GM19023 (cell line): ENCODE data around the gene MTCL1.

Source experiments
- ATAC-seq: cut with Tn5 transposase; IDR thresholded peaks from one replicate; pipeline ENCODE4 v1.9.1; 2021; ENCODE audit warnings: mild to moderate bottlenecking, moderate library complexity; ENCODE audit not compliant: unreplicated experiment

Gene MTCL1

DNA sequence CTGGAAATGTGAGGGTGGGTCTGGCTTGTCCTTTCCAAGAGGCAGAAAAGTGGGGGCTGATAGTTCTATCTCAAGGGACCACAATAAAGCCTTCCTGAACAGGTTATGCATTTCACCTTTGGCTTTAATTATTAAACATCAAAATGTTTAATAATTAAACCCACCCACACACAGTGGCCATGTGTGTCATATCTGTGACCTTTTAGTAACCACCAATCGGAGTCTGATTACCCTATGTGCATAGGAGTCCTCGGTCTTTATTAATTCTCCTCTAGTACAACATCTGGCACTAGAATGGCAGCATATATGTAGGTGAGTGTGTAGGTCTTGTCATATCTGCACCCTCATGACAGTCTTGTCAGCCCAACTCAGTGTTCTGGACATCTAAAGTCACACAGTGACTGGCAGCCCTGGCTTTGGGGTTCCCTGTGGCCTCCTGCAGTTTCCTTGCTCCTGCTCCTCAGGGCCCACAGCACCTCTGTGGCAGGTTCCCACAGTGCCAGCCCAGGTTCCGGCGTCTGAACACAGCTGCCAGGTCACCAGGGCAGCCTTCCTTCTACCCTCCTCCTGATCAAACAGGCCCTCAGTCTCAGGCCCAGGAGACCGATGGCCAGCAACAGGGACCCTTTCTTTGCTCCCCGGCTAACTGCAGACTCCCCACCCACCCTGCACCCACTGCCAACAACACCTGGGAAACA, 100.9 kb downstream of the MTCL1 start:
- no peak for ATAC-seq

DNA sequence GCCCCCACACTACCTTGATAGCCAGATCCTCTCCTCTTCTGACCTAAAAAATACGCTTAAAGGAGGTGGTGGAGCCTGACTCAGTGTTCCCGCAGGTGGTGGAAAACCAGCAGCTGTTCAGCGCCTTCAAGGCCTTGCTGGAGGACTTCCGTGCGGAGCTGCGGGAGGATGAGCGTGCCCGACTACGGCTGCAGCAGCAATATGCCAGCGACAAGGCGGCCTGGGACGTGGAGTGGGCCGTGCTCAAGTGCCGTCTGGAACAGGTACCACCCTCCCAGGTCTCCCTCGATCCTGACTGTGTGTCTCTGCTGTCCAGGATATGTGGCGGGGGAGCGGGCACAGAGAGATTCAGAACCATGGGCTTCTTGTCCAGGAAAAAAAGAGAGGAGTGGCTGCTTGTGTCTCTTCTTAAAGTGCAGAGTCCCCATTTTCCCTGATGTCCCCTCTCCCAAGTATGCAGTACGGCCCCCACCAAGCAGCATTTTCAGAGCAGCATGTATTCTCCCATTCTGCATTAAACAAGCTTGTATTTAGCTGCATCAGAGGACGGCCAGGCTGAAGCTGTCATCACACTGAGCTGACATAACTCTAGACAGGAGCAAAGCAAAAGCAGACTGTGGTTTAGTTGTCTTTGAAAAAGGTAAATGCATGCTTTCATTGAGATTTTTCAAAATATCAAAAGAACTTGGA, 101.6 kb downstream of the MTCL1 start:
- ATAC-seq, result no peak

DNA sequence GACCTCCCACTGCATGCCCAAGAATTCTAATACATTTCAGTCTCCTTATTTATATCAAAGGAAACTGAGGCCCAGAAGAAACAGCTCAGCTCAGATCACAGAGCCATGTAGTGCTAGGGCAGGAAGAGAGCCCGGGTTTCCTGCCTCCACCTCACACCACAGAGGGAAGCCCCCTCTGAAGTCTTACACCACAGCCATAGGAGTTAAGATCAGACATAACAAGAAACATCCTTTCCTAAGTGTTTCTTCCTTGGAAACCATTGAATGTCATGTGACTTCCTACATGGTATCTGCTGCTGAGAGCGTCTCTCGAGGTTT, 102.1 kb downstream of the MTCL1 start:
- ATAC-seq, result no peak

DNA sequence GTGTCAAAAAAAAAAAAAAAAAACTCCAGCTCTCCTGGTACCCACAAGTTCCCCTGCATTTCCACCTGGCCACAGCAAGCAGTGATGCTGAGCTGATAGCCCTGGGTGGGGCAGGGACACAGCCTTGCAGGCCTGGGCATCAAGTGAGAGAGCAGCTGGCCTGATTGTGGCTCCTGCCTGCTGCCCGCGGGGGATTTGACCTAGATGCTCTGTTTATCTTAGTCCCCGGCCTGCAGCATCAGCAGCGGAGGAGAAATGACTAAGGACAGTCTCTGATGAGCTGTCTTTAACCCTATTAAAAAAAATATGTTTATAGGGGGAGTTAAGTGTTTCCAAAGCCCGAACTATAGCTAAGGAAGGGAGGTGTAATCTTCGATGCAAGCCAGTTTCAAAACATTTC, 102.6 kb downstream of the MTCL1 start:
- no peak for ATAC-seq

DNA sequence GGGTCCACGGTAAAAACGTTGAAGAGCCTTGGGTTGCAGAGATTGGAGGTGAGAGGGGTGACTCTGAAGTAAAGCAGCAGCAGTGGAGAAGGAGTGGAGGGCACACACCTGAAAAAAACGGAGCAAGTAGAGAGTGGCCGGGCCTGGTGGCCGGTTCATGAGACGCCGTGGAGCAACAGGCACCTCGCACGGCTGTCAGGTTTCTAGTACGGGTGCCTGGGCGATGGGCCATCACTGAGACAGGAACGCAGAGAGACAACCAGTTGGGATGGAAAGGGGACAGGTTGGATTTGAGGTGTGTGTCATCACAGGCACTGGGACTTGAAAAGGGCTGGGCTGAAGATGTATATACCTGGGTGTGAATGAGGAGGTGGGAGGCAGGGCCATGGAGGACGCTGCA, 104.2 kb downstream of the MTCL1 start:
- ATAC-seq, result no peak

DNA sequence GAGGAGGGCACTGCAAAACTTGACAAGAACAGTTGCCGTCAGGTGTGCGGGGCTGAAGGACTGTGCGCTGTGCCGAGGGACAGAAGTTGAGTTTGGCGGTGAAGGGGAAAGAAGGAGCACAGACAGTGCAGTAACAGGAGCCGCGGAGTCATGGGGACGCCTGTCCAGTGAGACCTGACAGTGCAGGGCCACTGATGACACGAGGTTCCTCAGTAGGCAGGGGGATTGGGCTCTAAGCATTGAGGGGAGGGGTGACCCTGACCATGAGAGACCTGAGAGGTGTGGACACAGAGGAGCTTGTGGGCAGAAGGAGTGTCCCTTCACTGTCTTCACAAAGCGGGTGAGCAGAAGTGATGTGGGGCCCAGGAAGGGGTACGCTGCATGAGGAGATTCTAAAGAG, 104.8 kb downstream of the MTCL1 start:
- ATAC-seq, result no peak

DNA sequence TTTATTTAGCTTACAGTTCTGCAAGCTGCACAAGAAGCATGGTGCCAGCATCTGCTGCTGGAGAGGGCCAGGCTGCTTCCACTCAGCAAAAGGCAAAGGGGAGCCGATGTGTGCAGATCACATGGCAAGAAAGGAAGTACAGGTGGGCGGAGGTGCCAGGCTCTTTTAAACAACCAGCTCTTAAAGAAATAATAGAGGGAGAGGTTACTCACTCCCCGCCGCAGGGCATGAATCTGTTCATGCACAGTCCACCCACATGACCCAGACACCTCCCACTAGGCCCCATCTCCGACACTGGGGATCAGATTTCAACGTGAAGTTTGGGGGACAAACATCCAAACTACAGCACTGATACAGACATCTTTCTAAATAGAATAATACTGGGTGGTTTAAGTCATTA, 105.8 kb downstream of the MTCL1 start:
- no peak for ATAC-seq

DNA sequence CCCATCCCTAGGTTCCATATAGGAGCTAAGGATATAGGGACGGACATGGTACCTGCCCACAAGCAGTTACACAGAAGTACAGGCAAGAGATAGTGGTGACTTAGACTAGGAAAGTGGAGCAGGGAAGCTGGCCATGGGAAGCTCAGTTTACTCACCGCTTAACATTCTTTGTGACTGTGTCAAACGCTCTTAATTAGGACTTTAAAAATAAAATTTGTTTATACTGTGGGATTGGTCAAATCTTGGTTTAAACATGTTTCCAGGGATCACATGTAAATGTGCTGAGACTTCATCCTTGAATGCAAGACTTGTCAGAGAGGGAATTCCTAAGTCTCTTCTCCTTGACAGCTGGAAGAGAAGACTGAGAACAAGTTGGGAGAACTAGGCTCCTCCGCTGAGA, 107.3 kb downstream of the MTCL1 start:
- no peak for ATAC-seq

DNA sequence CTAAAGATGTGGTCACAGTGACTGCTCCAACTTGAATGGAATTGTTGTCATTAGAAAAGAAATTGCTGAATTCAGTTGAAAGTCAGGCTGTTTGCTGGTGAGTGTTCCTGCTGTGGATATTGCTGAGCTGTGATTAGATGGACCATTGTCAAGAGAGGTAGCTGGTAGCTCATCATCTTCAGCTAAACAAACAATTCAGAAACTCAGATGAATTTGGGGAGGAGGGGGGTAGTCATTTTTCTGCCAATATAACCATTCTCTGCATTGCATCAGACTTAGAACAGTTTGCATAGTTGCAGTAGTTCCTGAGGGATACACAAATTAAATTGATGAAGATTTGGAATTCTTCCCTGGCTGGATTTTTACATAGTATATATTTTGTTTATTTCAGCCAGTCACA, 108.3 kb downstream of the MTCL1 start:
- no peak for ATAC-seq

DNA sequence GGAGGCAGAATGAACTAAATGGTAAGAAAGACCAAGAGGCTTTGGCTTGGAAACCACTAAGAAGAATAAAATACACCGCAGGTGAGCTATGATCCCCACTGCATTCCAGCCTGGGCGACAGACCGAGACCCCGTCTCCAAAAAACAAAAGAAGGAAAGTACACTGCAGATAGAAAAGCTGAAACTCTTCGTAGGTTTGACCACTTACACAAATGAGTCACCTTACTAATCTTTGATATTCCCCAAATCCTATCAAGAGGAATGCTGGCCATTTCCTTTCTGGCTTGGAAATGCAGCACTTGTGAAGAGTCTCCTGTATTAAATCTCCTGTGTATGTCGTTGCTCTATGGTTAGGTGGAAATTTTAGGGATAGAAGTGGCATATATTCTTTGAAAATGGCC, 108.8 kb downstream of the MTCL1 start:
- ATAC-seq, result no peak

DNA sequence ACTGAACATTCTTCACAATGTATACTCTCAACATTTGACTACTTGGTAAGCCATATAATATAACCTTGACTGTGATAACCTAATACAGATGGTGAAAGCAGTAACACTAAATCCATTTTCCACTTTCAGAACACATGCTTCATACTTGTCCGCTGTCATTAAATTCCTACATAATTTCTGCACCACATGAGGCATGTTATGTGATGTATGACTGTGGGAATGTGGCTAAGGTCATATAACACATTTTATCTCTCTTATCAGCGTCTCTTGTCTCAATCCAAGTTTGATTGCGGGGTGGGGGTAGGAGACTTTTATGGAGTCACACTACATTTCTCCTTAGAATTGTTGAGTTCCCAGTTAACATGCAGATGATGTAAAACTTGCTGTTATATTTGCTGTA, 110.9 kb downstream of the MTCL1 start:
- ATAC-seq, result no peak

DNA sequence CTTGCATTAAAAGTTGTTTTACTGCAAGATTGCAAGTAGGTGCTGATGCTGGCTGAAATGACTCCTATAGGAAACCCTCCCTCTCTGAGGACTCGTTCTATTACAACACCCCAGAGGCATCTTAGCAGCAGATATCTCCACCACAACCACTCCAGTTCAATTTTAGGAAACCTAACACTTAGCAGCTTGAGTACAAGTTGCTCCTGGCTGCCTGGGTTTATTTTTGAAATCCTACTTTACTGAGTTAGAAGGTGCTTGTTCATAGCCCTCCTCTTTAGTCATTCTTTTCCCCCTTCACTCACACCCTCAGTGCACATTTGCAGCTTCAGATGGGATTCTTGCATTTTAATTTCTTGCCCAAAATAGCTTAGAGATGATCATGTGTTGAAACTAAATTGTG, 111.5 kb downstream of the MTCL1 start:
- no peak for ATAC-seq

DNA sequence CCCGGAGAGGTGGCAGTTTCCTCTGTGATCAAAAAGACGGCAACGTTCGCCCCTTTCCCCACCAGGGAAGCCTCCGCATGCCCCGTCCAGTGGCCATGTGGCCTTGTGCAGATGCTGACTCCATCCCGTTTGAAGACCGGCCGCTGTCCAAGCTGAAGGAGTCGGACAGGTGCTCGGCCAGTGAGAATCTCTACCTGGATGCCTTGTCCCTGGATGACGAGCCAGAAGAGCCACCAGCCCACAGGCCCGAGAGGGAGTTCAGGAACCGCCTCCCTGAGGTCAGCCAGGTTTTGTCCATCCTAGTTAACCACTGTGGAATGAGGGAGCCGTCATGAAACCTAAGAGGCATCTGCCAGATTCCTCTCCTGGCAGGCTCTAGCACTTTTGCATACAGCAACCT, 113.6 kb downstream of the MTCL1 start:
- ATAC-seq, result no peak

DNA sequence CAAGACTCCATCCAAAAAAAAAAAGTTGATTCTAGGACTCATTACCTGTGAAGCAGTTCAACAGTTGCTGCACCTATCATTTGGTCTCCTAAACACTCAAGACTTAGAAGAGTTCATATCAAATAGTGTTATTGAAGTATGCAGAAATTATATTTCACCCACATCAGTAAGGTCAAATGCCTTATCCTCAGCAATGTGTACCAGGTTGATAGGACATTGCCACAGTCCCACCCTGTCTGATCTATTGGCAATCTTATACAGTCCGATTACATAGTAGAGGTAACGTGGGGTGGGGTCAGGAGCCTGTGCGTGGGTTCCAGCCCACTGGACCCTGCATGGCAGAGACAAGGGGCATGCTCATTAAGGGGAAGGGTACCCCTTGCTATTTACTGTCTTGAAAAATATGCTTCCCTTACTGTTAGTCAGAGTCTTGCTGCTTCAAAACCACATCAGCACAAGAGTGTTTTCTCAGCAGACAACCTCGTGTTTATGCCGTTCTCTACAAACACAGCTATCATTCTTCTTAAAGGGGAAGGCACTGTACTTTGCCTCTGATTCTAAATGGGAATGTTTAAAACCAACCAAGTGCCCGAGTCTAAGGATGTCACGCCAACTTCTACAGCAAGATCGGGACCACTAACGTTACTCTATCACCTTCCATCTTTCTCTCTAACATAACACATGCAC, 115.2 kb downstream of the MTCL1 start:
- no peak for ATAC-seq

DNA sequence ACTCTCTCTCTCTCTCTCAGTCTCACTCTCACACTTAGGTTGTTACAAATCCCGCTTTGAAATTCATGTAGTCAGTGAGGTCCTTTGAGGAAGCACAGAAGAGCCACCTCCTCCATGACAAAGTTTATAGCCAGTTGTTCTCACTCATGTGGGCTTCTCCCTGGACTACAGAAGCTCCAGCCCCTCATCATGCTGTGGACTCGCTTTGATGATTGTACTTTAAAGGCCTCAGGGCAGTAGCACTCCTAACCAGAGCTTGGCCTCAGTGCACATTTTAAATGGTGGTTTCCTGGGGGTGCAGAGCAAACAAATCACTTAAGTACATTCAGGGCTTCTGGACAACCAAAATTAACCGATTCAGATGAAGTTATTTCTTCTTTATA, 115.7 kb downstream of the MTCL1 start:
- ATAC-seq, result no peak

DNA sequence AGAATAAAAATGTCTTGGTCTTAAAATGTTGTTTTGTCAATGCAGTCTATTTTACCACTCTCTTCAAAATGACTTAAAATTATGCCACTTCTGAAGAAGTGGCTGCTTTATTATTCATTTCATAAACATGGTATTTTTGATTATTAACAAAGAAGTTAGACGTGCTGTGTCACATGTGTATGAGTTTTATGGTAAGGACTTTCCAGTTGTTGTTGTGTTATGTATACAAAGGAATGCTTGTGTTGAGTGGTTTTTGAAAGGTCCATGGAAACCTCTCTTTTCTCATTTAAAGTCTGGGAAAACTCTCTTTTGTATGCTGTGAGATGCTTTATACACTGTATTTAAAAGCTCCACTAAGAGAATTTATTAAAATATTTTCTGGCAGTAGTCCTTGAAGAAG, 116.2 kb downstream of the MTCL1 start:
- ATAC-seq, result no peak

DNA sequence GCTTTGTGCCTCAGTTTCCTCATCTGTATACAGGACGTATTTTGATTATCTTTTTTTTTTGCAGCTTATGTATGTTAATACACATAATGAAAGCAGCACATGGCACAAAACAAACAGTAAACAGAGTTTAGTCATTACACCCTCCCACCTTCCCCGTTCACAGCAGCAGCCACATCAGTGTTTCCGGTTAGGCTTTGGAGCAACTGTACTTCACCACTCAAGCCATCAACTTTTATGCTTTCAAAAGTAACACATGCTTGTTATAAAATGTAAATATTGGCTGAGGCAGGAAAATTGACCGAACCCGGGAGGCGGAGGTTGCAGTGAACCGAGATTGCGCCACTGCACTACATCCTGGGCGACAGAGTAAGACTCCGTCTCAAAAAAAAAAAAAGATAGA, 117.3 kb downstream of the MTCL1 start:
- no peak for ATAC-seq

DNA sequence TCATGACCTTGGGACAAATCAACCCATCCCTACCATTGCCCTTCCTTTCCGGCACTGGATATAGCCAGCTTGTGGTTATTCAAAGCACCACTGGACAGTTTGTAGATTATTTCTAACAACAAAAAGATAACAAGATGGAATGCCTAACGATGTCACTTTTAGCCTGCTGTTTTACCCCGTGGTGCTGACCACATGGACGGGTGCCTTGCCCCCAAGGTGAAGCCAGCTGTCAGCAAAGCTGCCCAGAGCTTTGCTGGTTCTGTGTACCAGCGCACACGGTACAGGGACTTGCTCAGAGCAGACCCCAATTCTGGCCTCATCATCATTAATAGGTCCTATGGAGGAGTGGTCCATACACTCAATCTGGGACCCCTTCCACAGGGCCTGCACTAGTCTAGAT, 118.2 kb downstream of the MTCL1 start:
- no peak for ATAC-seq

DNA sequence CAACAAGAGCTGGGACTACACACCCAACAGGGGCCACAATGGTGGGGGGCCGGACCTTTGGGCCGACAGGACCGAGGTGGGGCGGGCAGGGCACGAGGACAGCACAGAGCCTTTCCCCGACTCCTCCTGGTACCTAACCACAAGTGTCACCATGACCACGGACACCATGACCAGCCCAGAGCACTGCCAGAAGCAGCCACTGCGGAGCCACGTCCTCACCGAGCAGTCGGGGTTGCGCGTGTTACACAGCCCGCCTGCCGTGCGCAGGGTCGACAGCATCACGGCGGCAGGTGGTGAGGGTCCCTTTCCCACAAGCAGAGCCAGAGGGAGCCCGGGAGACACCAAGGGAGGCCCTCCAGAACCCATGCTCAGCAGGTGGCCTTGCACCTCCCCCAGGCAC, 119.5 kb downstream of the MTCL1 start:
- no peak for ATAC-seq

DNA sequence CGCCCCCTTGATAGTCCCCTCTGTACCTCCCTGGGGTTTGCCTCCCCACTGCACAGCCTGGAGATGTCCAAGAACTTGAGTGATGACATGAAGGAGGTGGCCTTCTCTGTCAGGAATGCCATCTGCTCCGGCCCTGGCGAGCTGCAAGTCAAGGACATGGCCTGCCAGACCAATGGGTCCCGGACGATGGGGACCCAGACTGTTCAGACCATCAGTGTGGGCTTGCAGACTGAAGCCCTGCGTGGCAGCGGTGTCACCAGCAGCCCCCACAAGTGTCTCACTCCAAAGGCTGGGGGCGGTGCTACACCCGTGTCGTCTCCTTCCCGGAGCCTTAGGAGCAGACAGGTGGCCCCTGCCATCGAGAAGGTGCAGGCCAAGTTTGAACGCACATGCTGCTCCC, 119.9 kb downstream of the MTCL1 start:
- ATAC-seq, result no peak

DNA sequence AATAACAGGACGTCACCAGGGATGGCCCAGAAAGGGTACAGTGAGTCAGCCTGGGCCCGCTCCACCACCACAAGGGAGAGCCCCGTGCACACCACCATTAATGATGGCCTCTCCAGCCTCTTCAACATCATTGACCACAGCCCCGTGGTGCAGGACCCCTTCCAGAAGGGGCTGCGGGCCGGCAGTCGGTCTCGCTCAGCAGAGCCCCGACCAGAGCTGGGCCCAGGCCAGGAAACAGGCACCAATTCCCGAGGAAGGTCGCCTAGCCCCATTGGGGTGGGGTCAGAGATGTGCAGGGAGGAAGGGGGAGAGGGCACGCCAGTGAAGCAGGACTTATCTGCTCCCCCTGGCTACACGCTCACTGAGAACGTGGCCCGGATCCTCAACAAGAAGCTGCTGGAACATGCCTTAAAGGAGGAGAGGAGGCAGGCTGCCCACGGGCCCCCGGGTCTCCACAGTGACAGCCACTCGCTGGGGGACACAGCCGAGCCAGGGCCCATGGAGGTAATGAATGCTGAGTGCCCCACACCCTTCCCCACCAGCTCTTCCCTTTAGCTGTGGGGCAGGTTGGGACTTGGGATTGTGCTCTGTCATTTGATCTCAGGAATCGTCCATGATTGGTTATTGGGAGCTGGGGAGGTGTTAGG, 120.5 kb downstream of the MTCL1 start:
- ATAC-seq, result no peak

DNA sequence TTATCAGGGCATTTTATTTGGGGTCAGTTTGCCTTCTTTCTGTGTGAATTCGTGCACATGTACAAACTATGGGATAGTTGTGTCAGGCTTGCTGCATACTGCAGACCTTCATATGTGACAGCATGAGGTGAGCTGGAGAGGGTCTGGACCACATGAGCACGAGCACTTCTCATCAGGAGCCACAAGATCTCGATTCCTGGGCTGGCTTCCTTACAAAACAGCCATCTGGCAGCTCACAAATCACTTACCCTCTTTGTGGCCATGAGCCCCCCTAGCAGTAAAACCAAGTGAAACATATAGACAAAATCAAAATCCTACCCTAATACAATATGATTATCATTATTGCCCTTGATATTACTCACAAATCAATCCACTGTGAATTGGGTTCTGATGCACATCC, 121.2 kb downstream of the MTCL1 start:
- ATAC-seq, result no peak
